Upper lobe of right lung (tissue), 1 donor: ENCODE measurements around the gene OR5AN1. TPM values are rescaled to one million over a fixed set of nuclear protein-coding genes. Genes with fewer than 3 reads are reported as not detected.

ENCODE experiments used
- ATAC-seq: fragments of 200-7000 bp; cut with Tn5 transposase; one replicate; pipeline ENCODE4 v1.9.1; 2020; ENCODE audit warnings: mild to moderate bottlenecking, moderate library complexity
- DNase-seq: peaks from one replicate; pipeline ENCODE4 v3.0.0-alpha.2; 2020
- H3K27ac ChIP-seq: fragments of 200-600 bp; one replicate; pipeline ENCODE4 v1.8.0; 2022
- H3K27me3 ChIP-seq: fragments of 200-600 bp; one replicate; pipeline ENCODE4 v1.8.0; 2022; ENCODE audit warnings: mild to moderate bottlenecking
- H3K36me3 ChIP-seq: fragments of 200-600 bp; one replicate; pipeline ENCODE4 v1.8.0; 2022
- H3K4me1 ChIP-seq: fragments of 200-600 bp; one replicate; pipeline ENCODE4 v1.8.0; 2022
- H3K4me3 ChIP-seq: fragments of 200-600 bp; one replicate; pipeline ENCODE4 v1.8.0; 2022; ENCODE audit warnings: mild to moderate bottlenecking
- H3K9me3 ChIP-seq: fragments of 200-600 bp; one replicate; pipeline ENCODE4 v1.8.0; 2022
- CTCF ChIP-seq: fragments of 200-600 bp; IDR thresholded peaks from one replicate; pipeline ENCODE4 v1.8.0; 2022; ENCODE audit warnings: antibody characterized with exemption
- intact Hi-C: fragments of 100-400 bp; cut with DNase I; formaldehyde crosslinking; loops from one replicate; pipeline ENCODE4 v1.11.0; 2022
- total RNA-seq: library from RNA; stranded (reverse); fragmentation: NEBNext Ultra II Directional; extraction: Animal tissue kit (Norgen Biotek cat#: 25700); gene quantifications from one replicate; pipeline ENCODE4 v1.2.1, GENCODE V29; 2021
- donor health status: DM: no; HTN: yes; CAD: no; lungs with severe emphysema.

Gene OR5AN1
- total RNA-seq, 1 donor from 2014 or later, result not detected

GRCh38 chr11:59416613-59417012, 57.9 kb downstream of the OR5AN1 start:
- Histone ChIP-seq H3K4me3 (no peak overlapping the region), H3K27ac (no peak overlapping the region), H3K4me1 (no peaks in the 10 kb centered on the region), H3K27me3 (peaks cover 5% of the 10 kb centered on the region), H3K36me3 (no peaks in the 10 kb centered on the region), H3K9me3 (no peaks in the 10 kb centered on the region)
- ATAC-seq (no peak), DNase-seq (no peak)
- intact Hi-C loops, result no loop called here
- no peak for TF ChIP-seq CTCF

- no peak for ATAC-seq
- H3K9me3 ChIP-seq, result no peaks in the 10 kb centered on the region
- H3K36me3 ChIP-seq, result no peaks in the 10 kb centered on the region
- intact Hi-C loops, result no loop called here
- H3K4me1 ChIP-seq, result no peaks in the 10 kb centered on the region
- peaks cover 5% of the 10 kb centered on the region for H3K27me3 ChIP-seq
- no peak overlapping the region for H3K4me3 ChIP-seq
- no peak for DNase-seq
- TF ChIP-seq CTCF, result no peak
- no peak overlapping the region for H3K27ac ChIP-seq
Observed at GRCh38 chr11:59417023-59417422, 58.3 kb downstream of the OR5AN1 start.

GRCh38 chr11:59418156-59418555, 59.5 kb downstream of the OR5AN1 start:
- Histone ChIP-seq H3K9me3 (no peaks in the 10 kb centered on the region), H3K36me3 (no peaks in the 10 kb centered on the region), H3K4me1 (no peaks in the 10 kb centered on the region), H3K4me3 (no peak overlapping the region), H3K27me3 (peaks cover 5% of the 10 kb centered on the region), H3K27ac (no peak overlapping the region)
- TF ChIP-seq CTCF, result no peak
- no peak for ATAC-seq
- no peak for DNase-seq
- intact Hi-C loops, result no loop called here

Other genes starting within 250 kb of the OR5AN1 start
- 60.9 TPM for gene FAM111A, start 216.0 kb upstream of the OR5AN1 start, total RNA-seq
- 43.1 TPM for gene DTX4, start 186.8 kb upstream of the OR5AN1 start, total RNA-seq
- 34.1 TPM for gene MPEG1, start 146.0 kb upstream of the OR5AN1 start, total RNA-seq
- not detected for gene OR5A2, start 67.5 kb downstream of the OR5AN1 start, total RNA-seq
- gene OR5A1, start 77.6 kb downstream of the OR5AN1 start, total RNA-seq, result not detected
- not detected for gene OR4D6, start 98.1 kb downstream of the OR5AN1 start, total RNA-seq
- not detected for gene OR4D10, start 114.4 kb downstream of the OR5AN1 start, total RNA-seq
- not detected for gene OR4D11, start 144.7 kb downstream of the OR5AN1 start, total RNA-seq
- gene OR4D9, start 152.6 kb downstream of the OR5AN1 start, total RNA-seq, result not detected